B cell (primary cell): ENCODE data around the gene UBAC2. TPM values are rescaled to one million over a fixed set of nuclear protein-coding genes. Genes with fewer than 3 reads are reported as not detected.

Experiments used
- ATAC-seq: fragments of 200-7000 bp; cut with Tn5 transposase; one replicate; pipeline ENCODE4 v1.10.0; 2021; ENCODE audit warnings: low read depth, mild to moderate bottlenecking, moderate number of reproducible peaks, moderate library complexity
- CTCF ChIA-PET: fragments of 350-600 bp; sonication (Branson Sonifier 250); formaldehyde crosslinking; loops from one replicate; lab custom pipeline; 2021; ENCODE audit warnings: antibody characterized with exemption, inconsistent platforms; lab: Charles Lee
- POLR2A ChIA-PET: fragments of 350-600 bp; sonication (Branson Sonifier 250); formaldehyde crosslinking; loops from one replicate; lab custom pipeline; 2021; ENCODE audit warnings: antibody characterized with exemption; lab: Charles Lee
- DNase-seq: peaks from one replicate; pipeline ENCODE4 v3.0.0; 2013
- H2AFZ ChIP-seq: 2 replicates; pipeline ENCODE4 v1.6.1; 2012; ENCODE audit warnings: mild to moderate bottlenecking, low read depth, low read length; ENCODE audit not compliant: insufficient read depth, poor library complexity, severe bottlenecking
- H3K27ac ChIP-seq, 2 donors: 1 replicate in 1 of 2; 2 replicates in 1 of 2; pipeline ENCODE4 v1.5.1; 2012 to 2013; ENCODE audit warnings: low read length in 2 of 2, mild to moderate bottlenecking in 2 of 2, moderate library complexity in 1 of 2
- H3K27me3 ChIP-seq, 4 experiments: fragments of 200-600 bp in 1 of 4; sonication (generic) in 1 of 4; replicated peaks in 1 of 4; 1 replicate in 2 of 4; 2 replicates in 2 of 4; pipeline versions ENCODE4 v1.6.1 to v1.7.0; 2013 to 2016; ENCODE audit warnings: low read length in 3 of 4, mild to moderate bottlenecking in 2 of 4, mixed read lengths in 1 of 4, moderate library complexity in 1 of 4; ENCODE audit not compliant: insufficient read depth in 4 of 4, control insufficient read depth in 3 of 4; ENCODE audit errors: control extremely low read depth in 1 of 4
- H3K36me3 ChIP-seq, 2 experiments: replicated peaks in 1 of 2; 1 replicate in 1 of 2; 2 replicates in 1 of 2; pipeline versions ENCODE4 v1.6.1 to v1.7.1; 2013; ENCODE audit warnings: low read length in 1 of 2; ENCODE audit not compliant: insufficient read depth in 2 of 2, control insufficient read depth in 1 of 2; ENCODE audit errors: control extremely low read depth in 1 of 2, extremely low read depth in 1 of 2
- H3K4me1 ChIP-seq, 2 donors: fragments of 200-600 bp in 1 of 2; sonication (generic) in 1 of 2; 1 replicate in 1 of 2; 2 replicates in 1 of 2; pipeline versions ENCODE4 v1.5.1 to v1.6.1; 2013 to 2017; ENCODE audit warnings: low read length in 2 of 2; ENCODE audit not compliant: control insufficient read depth in 2 of 2, insufficient read depth in 2 of 2
- H3K4me2 ChIP-seq: replicated peaks from 2 replicates; pipeline ENCODE3; 2012; ENCODE audit warnings: mild to moderate bottlenecking, low read depth, low read length; ENCODE audit not compliant: poor library complexity, severe bottlenecking
- H3K4me3 ChIP-seq, 5 experiments: fragments of 200-600 bp in 1 of 5; sonication (generic) in 1 of 5; 1 replicate in 3 of 5; 2 replicates in 2 of 5; pipeline versions ENCODE4 v1.5.1 to v1.7.0; 2011 to 2016; ENCODE audit warnings: low read length in 4 of 5, mild to moderate bottlenecking in 4 of 5, low read depth in 2 of 5, control low read depth in 1 of 5, moderate library complexity in 1 of 5; ENCODE audit not compliant: insufficient read depth in 1 of 5; ENCODE audit errors: control extremely low read depth in 1 of 5, extremely low read depth in 1 of 5
- H3K79me2 ChIP-seq: fragments of 200-600 bp; sonication (generic); one replicate; pipeline ENCODE4 v1.6.0; 2016; ENCODE audit warnings: low read length; ENCODE audit not compliant: control insufficient read depth, insufficient read depth
- H3K9ac ChIP-seq: fragments of 200-600 bp; sonication (generic); 2 replicates; pipeline ENCODE4 v1.6.1; 2017; ENCODE audit warnings: mild to moderate bottlenecking, low read length, moderate library complexity
- H3K9me3 ChIP-seq, 3 donors: one replicate each; pipeline versions ENCODE4 v1.6.1 to v1.7.1; 2013; ENCODE audit warnings: low read length in 2 of 3; ENCODE audit not compliant: control insufficient read depth in 2 of 3, insufficient read depth in 1 of 3; ENCODE audit errors: control extremely low read depth in 1 of 3
- H4K20me1 ChIP-seq: 2 replicates; pipeline ENCODE4 v1.6.0; 2012; ENCODE audit warnings: mild to moderate bottlenecking, low read length; ENCODE audit not compliant: insufficient read depth, control insufficient read depth, poor library complexity, severe bottlenecking
- H3K27ac Mint-ChIP-seq: one replicate; pipeline ENCODE4 v1.8.0; 2021; ENCODE audit warnings: mixed read lengths
- H3K27me3 Mint-ChIP-seq: one replicate; pipeline ENCODE4 v1.8.0; 2021; ENCODE audit warnings: mixed read lengths
- H3K4me1 Mint-ChIP-seq: one replicate; pipeline ENCODE4 v1.8.0; 2021; ENCODE audit warnings: mixed read lengths
- H3K4me3 Mint-ChIP-seq: one replicate; pipeline ENCODE4 v1.8.0; 2021; ENCODE audit warnings: mixed read lengths
- H3K9me3 Mint-ChIP-seq: one replicate; pipeline ENCODE4 v1.8.0; 2022; ENCODE audit warnings: mixed read lengths; ENCODE audit not compliant: insufficient read depth
- CTCF ChIP-seq: fragments of 200-600 bp; IDR thresholded peaks from one replicate; pipeline ENCODE4 v1.8.0; 2022; ENCODE audit warnings: antibody characterized with exemption, mild to moderate bottlenecking
- EZH2 ChIP-seq: IDR thresholded peaks from 2 replicates; pipeline ENCODE4 v1.6.1; 2012; ENCODE audit warnings: borderline replicate concordance, low read depth, mild to moderate bottlenecking, moderate library complexity, low read length; ENCODE audit not compliant: insufficient read depth, poor library complexity, severe bottlenecking
- WGBS: methylation state at CpG from one replicate; pipeline ENCODE4 v1.1.5; 2013; ENCODE audit warnings: missing lambda C conversion rate; ENCODE audit not compliant: insufficient coverage; 5-methylcytosine and 5-hydroxymethylcytosine counted together
- intact Hi-C: fragments of 100-400 bp; cut with micrococcal nuclease; formaldehyde crosslinking; loops from one replicate; pipeline ENCODE4 v1.10.0; 2022
- polyA plus RNA-seq: library from polyadenylated mRNA; depleted of rRNA; stranded (reverse); fragments of >200 nt; gene quantifications from 2 replicates; pipeline ENCODE4 v1.2.3, GENCODE V29; 2012
- total RNA-seq, 2 donors: library from RNA; stranded (reverse); fragments of 120-200 nt in 1 of 2; gene quantifications; 1 replicate in 1 of 2; 2 replicates in 1 of 2; pipeline versions ENCODE4 v1.2.3 to v1.2.4, GENCODE V29; 2013 to 2022

The UBAC2 gene
- total and polyA plus RNA-seq, 2 donors (not counting 1 experiment from before 2014, with no cell fraction given): 56.3 to 60.8 TPM

DNA sequence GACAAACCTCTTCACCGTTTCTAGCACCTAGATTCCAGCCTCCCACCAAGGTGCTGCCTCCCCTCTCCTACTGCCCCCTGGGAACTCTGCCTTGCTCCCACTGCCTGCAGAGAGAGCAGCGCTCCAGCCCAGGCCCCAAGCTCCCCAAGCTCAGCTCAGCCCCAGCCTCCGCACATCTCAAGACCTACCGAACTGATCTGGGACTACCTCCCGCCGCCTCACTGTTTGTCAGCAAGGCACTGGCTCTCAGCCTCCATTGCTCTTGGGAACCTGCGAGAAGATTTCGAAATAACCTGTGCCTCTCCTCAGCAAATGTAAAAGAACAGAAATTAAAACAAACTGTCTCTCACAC, 198.9 kb downstream of the UBAC2 start:
- Histone ChIP-seq H3K4me3 (no peak overlapping the region), H3K79me2 (no peaks in the 10 kb centered on the region), H3K9ac (no peak overlapping the region), H3K36me3 (no peaks in the 10 kb centered on the region), H3K4me1 (no peaks in the 10 kb centered on the region), H3K9me3 (no peaks in the 10 kb centered on the region), H3K4me2 (no peak overlapping the region), H4K20me1 (no peaks in the 10 kb centered on the region), H2AFZ (no peak overlapping the region), H3K27me3 (no peaks in the 10 kb centered on the region), H3K27ac (no peak overlapping the region)
- Mint-ChIP-seq H3K27ac (no peak overlapping the region), H3K27me3 (no peaks in the 10 kb centered on the region), H3K4me3 (no peak overlapping the region), H3K9me3 (no peaks in the 10 kb centered on the region), H3K4me1 (no peaks in the 10 kb centered on the region)
- POLR2A ChIA-PET: no interaction called here
- DNase-seq: no peak
- intact Hi-C loops: no loop called here
- TF ChIP-seq CTCF (no peak), EZH2 (no peak)
- CTCF ChIA-PET: interaction anchor here (1.9 kb wide), 1 partner anchor 12 kb away, joined by 4 read pairs; no protein-coding TSS in a partner anchor
- ATAC-seq: no peak
- WGBS: 97% methylated on average over 8 of the region's 8 CpGs

GRCh38 chr13:99403458-99403971, 202.9 kb downstream of the UBAC2 start:
- Histone ChIP-seq H3K4me1 (peaks cover 7% of the 10 kb centered on the region in 2 donors), H3K79me2 (no peaks in the 10 kb centered on the region), H3K27ac (no peak overlapping the region), H3K4me2 (no peak overlapping the region), H3K9ac (no peak overlapping the region), H3K4me3 (no peak overlapping the region), H2AFZ (no peak overlapping the region), H3K36me3 (no peaks in the 10 kb centered on the region), H3K9me3 (no peaks in the 10 kb centered on the region), H4K20me1 (no peaks in the 10 kb centered on the region), H3K27me3 (no peaks in the 10 kb centered on the region)
- H3K9me3 Mint-ChIP-seq: no peaks in the 10 kb centered on the region
- no peak overlapping the region for H3K4me3 Mint-ChIP-seq
- intact Hi-C loops: no loop called here
- no peak for TF ChIP-seq EZH2
- no peak for TF ChIP-seq CTCF
- H3K27ac Mint-ChIP-seq: no peak overlapping the region
- ATAC-seq: no peak
- no peak for DNase-seq
- ChIA-PET CTCF (no interaction called here), POLR2A (no interaction called here)
- no peaks in the 10 kb centered on the region for H3K27me3 Mint-ChIP-seq
- WGBS: 92% methylated on average over 3 of the region's 5 CpGs
- peaks cover 12% of the 10 kb centered on the region for H3K4me1 Mint-ChIP-seq
